ENCODE results near the gene PLEK2. TPM values are rescaled to one million over a fixed set of nuclear protein-coding genes. Genes with fewer than 3 reads are reported as not detected.
"Not testable (repeated sequence)": the region's sequence is repeated elsewhere in the genome, so short reads cannot be mapped to it uniquely, and the experiment has no call there.

Gene PLEK2
- total RNA-seq, 1 donor from 2014 or later = 2.5 TPM

GRCh38 chr14:67416085-67416484 lies 4.1 kb upstream of the PLEK2 start:
- ATAC-seq (no peak), DNase-seq (no peak)
- H3K4me1 ChIP-seq = no peaks in the 10 kb centered on the region
- no peak overlapping the region for H3K4me3 ChIP-seq
- no peaks in the 10 kb centered on the region for H3K9me3 ChIP-seq
- H3K36me3 ChIP-seq = no peaks in the 10 kb centered on the region
- intact Hi-C loops (cut with DNase I) = no loop called here
- no peak for TF ChIP-seq CTCF (IDR thresholded peaks at IDR 0.05)
- no peak overlapping the region for H3K27ac ChIP-seq
- peaks cover 7% of the 10 kb centered on the region for H3K27me3 ChIP-seq

GRCh38 chr14:67415610-67416009 lies 3.6 kb upstream of the PLEK2 start:
- H3K4me1 ChIP-seq; H3K9me3 ChIP-seq; intact Hi-C loops (cut with DNase I); H3K4me3 ChIP-seq; H3K27ac ChIP-seq; H3K27me3 ChIP-seq; H3K36me3 ChIP-seq; DNase-seq; ATAC-seq: not testable (repeated sequence)

GRCh38 chr14:67413806-67414769 lies 2.1 kb upstream of the PLEK2 start:
- H3K9me3 ChIP-seq = no peaks in the 10 kb centered on the region
- H3K27me3 ChIP-seq = peaks cover 7% of the 10 kb centered on the region
- no peak for TF ChIP-seq CTCF (IDR thresholded peaks at IDR 0.05)
- DNase-seq (no peak), ATAC-seq (peak; percentile 50)
- intact Hi-C loops (cut with DNase I) = no loop called here
- H3K27ac ChIP-seq = no peak overlapping the region
- no peaks in the 10 kb centered on the region for H3K4me1 ChIP-seq
- no peak overlapping the region for H3K4me3 ChIP-seq
- no peaks in the 10 kb centered on the region for H3K36me3 ChIP-seq

GRCh38 chr14:67411370-67411769 lies 595 bp downstream of the PLEK2 start:
- no peaks in the 10 kb centered on the region for H3K36me3 ChIP-seq
- TF ChIP-seq CTCF (IDR thresholded peaks at IDR 0.05) = no peak
- H3K4me1 ChIP-seq = no peaks in the 10 kb centered on the region
- peak overlapping the region; percentile 45 for H3K4me3 ChIP-seq
- intact Hi-C loops (cut with DNase I) = no loop called here
- H3K27ac ChIP-seq = no peak overlapping the region
- ATAC-seq = no peak
- H3K27me3 ChIP-seq = peaks cover 7% of the 10 kb centered on the region
- H3K9me3 ChIP-seq = no peaks in the 10 kb centered on the region
- DNase-seq = no peak

- no peaks in the 10 kb centered on the region for H3K9me3 ChIP-seq
- TF ChIP-seq CTCF (IDR thresholded peaks at IDR 0.05) = no peak
- no peaks in the 10 kb centered on the region for H3K36me3 ChIP-seq
- no peak for ATAC-seq
- no peak overlapping the region for H3K27ac ChIP-seq
- DNase-seq = no peak
- peaks cover 7% of the 10 kb centered on the region for H3K27me3 ChIP-seq
- no peak overlapping the region for H3K4me3 ChIP-seq
- intact Hi-C loops (cut with DNase I) = no loop called here
- H3K4me1 ChIP-seq = no peaks in the 10 kb centered on the region
Measured at GRCh38 chr14:67410313-67410712, 1.7 kb downstream of the PLEK2 start.

- no peaks in the 10 kb centered on the region for H3K4me1 ChIP-seq
- peaks cover 7% of the 10 kb centered on the region for H3K27me3 ChIP-seq
- H3K36me3 ChIP-seq = no peaks in the 10 kb centered on the region
- ATAC-seq = no peak
- no peak for DNase-seq
- TF ChIP-seq CTCF (IDR thresholded peaks at IDR 0.05) = no peak
- no peak overlapping the region for H3K4me3 ChIP-seq
- intact Hi-C loops (cut with DNase I) = no loop called here
- H3K27ac ChIP-seq = no peak overlapping the region
- no peaks in the 10 kb centered on the region for H3K9me3 ChIP-seq
Measured at GRCh38 chr14:67409461-67409860, 2.5 kb downstream of the PLEK2 start.

- H3K36me3 ChIP-seq; H3K27ac ChIP-seq; H3K9me3 ChIP-seq; intact Hi-C loops (cut with DNase I); ATAC-seq; H3K4me1 ChIP-seq; H3K4me3 ChIP-seq; H3K27me3 ChIP-seq; DNase-seq: not testable (repeated sequence)
Measured at GRCh38 chr14:67408122-67408801, 3.7 kb downstream of the PLEK2 start.
